Breast epithelium (tissue), 4 donors: ENCODE data around the gene IL20RA. TPM values are rescaled to one million over a fixed set of nuclear protein-coding genes. Genes with fewer than 3 reads are reported as not detected.

Experiments used
- DNase-seq, 2 donors: peaks; one replicate each; pipeline ENCODE4 v3.0.0-alpha.2; 2019; ENCODE audit warnings: low spot score in 2 of 2
- H3K27ac ChIP-seq, 2 donors: fragments of 200-600 bp; sonication (generic) in 1 of 2; one replicate each; pipeline ENCODE4 v1.5.1; 2016 to 2019; ENCODE audit warnings: mild to moderate bottlenecking in 1 of 2
- H3K27me3 ChIP-seq, 2 donors: fragments of 200-600 bp; sonication (generic) in 1 of 2; one replicate each; pipeline versions ENCODE4 v1.5.1 to v1.6.0; 2017 to 2019; ENCODE audit warnings: control low read depth in 1 of 2, mild to moderate bottlenecking in 1 of 2
- H3K36me3 ChIP-seq: fragments of 200-600 bp; one replicate; pipeline ENCODE4 v1.5.1; 2019
- H3K4me1 ChIP-seq, 2 donors: fragments of 200-600 bp; sonication (generic); one replicate each; pipeline ENCODE4 v1.5.1; 2016 to 2019; ENCODE audit warnings: control low read depth in 1 of 2
- H3K4me3 ChIP-seq, 3 donors: fragments of 200-600 bp; sonication (generic); 1 replicate in 2 of 3; 2 replicates in 1 of 3; pipeline ENCODE4 v1.5.1; 2016 to 2019; ENCODE audit warnings: mild to moderate bottlenecking in 3 of 3, moderate library complexity in 2 of 3
- H3K9me3 ChIP-seq, 2 donors: fragments of 200-600 bp; sonication (generic) in 1 of 2; one replicate each; pipeline ENCODE4 v1.5.1; 2016 to 2019; ENCODE audit warnings: control low read depth in 1 of 2
- CTCF ChIP-seq, 3 donors: fragments of 450-650 bp; IDR thresholded peaks; one replicate each; pipeline ENCODE4 v1.5.1; 2016 to 2017; ENCODE audit warnings: antibody characterized with exemption in 3 of 3, mild to moderate bottlenecking in 3 of 3, moderate library complexity in 3 of 3
- POLR2A ChIP-seq: fragments of 450-650 bp; IDR thresholded peaks from one replicate; pipeline ENCODE4 v1.6.1; 2016; ENCODE audit warnings: antibody characterized with exemption, mild to moderate bottlenecking, moderate library complexity
- POLR2AphosphoS5 ChIP-seq, 3 donors: sonication (generic); formaldehyde crosslinking; IDR thresholded peaks; one replicate each; pipeline ENCODE4 v1.6.1; 2017; ENCODE audit warnings: antibody characterized with exemption in 3 of 3
- intact Hi-C: fragments of 100-400 bp; cut with DNase I; formaldehyde crosslinking; loops from one replicate; pipeline ENCODE4 v1.15.1; 2023; ENCODE audit warnings: low total_unique reads
- total RNA-seq, 3 donors: library from RNA; depleted of rRNA; stranded (reverse); fragments of >200 nt; gene quantifications; one replicate each; pipeline ENCODE4 v1.1.0, GENCODE V29; 2016

The IL20RA gene
- total RNA-seq, 3 donors from 2014 or later = 1.6 to 69.8 (median 49.2) TPM

- H3K9me3 ChIP-seq = no peaks in the 10 kb centered on the region
- no peak overlapping the region for H3K27ac ChIP-seq
- H3K4me1 ChIP-seq = no peaks in the 10 kb centered on the region
- no peak for DNase-seq
- TF ChIP-seq CTCF (IDR thresholded peaks at IDR 0.05) (no peak), POLR2AphosphoS5 (IDR thresholded peaks at IDR 0.05) (no peak)
- H3K27me3 ChIP-seq = no peaks in the 10 kb centered on the region
- H3K4me3 ChIP-seq = no peak overlapping the region
- intact Hi-C loops = no loop called here
- H3K36me3 ChIP-seq = no peaks in the 10 kb centered on the region
These were observed 43.9 kb downstream of the IL20RA start for GRCh38 chr6:137000825-137001224.

DNA sequence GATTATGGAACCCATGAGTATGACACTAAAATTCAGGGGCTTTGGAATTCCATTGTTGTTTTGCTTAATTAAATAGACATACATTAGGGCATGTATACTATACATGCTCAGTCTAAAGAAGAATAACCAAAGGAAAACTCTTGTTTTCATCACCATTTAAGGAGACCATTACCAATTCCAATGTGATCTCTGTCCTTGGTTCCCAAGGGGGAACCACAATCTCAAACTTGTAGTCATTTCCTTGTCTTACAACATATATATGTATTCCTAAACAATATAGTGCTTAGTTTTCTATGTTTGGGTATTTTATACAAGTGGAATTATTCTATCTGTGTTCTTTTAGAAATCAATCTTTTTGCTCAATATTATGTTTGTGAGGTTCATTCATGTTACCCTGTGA lies 49.2 kb downstream of the IL20RA start:
- no peaks in the 10 kb centered on the region for H3K27me3 ChIP-seq
- no peak for DNase-seq
- no peaks in the 10 kb centered on the region for H3K36me3 ChIP-seq
- H3K9me3 ChIP-seq = no peaks in the 10 kb centered on the region
- H3K27ac ChIP-seq = peak overlapping the region in 1 of 2 donors; percentile 10
- no peak for TF ChIP-seq POLR2A
- no peak for TF ChIP-seq POLR2AphosphoS5 (IDR thresholded peaks at IDR 0.05)
- no peak for TF ChIP-seq CTCF (IDR thresholded peaks at IDR 0.05)
- intact Hi-C loops = no loop called here
- no peak overlapping the region for H3K4me3 ChIP-seq
- no peaks in the 10 kb centered on the region for H3K4me1 ChIP-seq

GRCh38 chr6:136994782-136995181 lies 50.0 kb downstream of the IL20RA start:
- no peak overlapping the region for H3K4me3 ChIP-seq
- H3K36me3 ChIP-seq = no peaks in the 10 kb centered on the region
- intact Hi-C loops = no loop called here
- no peaks in the 10 kb centered on the region for H3K27me3 ChIP-seq
- H3K27ac ChIP-seq = peak overlapping the region; percentile 10 to 40
- no peak for DNase-seq
- peaks cover 0 to 4% of the 10 kb centered on the region in 2 donors for H3K4me1 ChIP-seq
- H3K9me3 ChIP-seq = no peaks in the 10 kb centered on the region
- TF ChIP-seq CTCF (IDR thresholded peaks at IDR 0.05) (no peak), POLR2A (no peak), POLR2AphosphoS5 (IDR thresholded peaks at IDR 0.05) (no peak)

DNA sequence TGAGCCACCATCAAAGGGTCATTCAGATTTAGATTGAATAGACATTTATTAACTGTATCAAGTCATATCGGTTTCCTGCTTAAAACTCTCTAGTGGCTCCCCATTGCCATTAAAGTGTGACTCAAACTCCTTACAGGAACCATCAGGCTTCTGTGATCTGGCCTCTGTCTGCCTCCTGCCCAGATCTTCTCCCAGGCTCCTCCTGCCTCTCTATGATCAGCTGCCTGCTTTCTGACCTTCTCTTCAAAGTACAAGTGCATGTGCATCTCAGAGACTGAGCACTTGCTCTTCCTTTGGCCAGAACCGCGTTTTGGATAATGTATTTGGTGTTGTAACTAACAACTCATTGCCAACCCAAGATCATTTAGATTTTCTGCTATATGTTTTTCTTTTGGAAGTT lies 52.7 kb downstream of the IL20RA start:
- intact Hi-C loops = no loop called here
- TF ChIP-seq POLR2A = no peak
- TF ChIP-seq CTCF (IDR thresholded peaks at IDR 0.05) = no peak
- no peak for TF ChIP-seq POLR2AphosphoS5 (IDR thresholded peaks at IDR 0.05)

DNA sequence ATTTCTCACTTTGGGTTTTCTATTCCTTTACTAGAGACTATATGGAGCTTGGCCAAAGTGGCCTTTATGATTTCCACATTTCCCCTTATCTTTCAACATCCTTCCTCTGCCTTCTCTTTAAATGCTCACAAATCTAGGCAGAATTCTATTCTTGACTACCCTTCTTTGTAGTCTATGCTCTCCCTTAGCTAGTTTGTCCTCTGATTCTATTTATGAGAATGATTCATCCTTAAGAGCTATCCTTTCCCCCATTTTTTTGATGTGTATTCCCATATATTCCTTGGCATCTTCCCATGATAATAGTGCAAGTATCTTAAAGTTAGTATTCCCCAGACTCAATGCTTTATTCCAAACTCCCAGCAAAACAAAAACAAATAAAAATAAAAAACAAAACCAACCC lies 53.1 kb downstream of the IL20RA start:
- Histone ChIP-seq H3K27me3 (no peaks in the 10 kb centered on the region), H3K36me3 (no peaks in the 10 kb centered on the region), H3K4me3 (no peak overlapping the region), H3K4me1 (peaks cover 0 to 4% of the 10 kb centered on the region in 2 donors), H3K9me3 (no peaks in the 10 kb centered on the region), H3K27ac (no peak overlapping the region)
- no peak for DNase-seq
- no peak for TF ChIP-seq POLR2A
- TF ChIP-seq CTCF (IDR thresholded peaks at IDR 0.05) = no peak
- TF ChIP-seq POLR2AphosphoS5 (IDR thresholded peaks at IDR 0.05) = no peak
- intact Hi-C loops = no loop called here

More for the DNA sequence above, 52.7 kb downstream of the IL20RA start:
- peaks cover 0 to 4% of the 10 kb centered on the region in 2 donors for H3K4me1 ChIP-seq
- no peak overlapping the region for H3K27ac ChIP-seq
- no peaks in the 10 kb centered on the region for H3K36me3 ChIP-seq
- no peaks in the 10 kb centered on the region for H3K9me3 ChIP-seq
- H3K4me3 ChIP-seq = no peak overlapping the region
- H3K27me3 ChIP-seq = no peaks in the 10 kb centered on the region
- no peak for DNase-seq
